Glutamatergic neuron (in vitro differentiated cells): Measurements from ENCODE around the gene TTN. TPM values are rescaled to one million over a fixed set of nuclear protein-coding genes. Genes with fewer than 3 reads are reported as not detected.

Source experiments
- DNase-seq: peaks from one replicate; pipeline ENCODE4 v3.0.0; 2022
- H3K27ac Mint-ChIP-seq: one replicate; pipeline ENCODE4 v1.8.0; 2020; ENCODE audit warnings: mild to moderate bottlenecking, mixed read lengths, inconsistent platforms; ENCODE audit not compliant: unreplicated experiment
- H3K27me3 Mint-ChIP-seq: one replicate; pipeline ENCODE4 v1.8.0; 2020; ENCODE audit warnings: mild to moderate bottlenecking, moderate library complexity, mixed read lengths, inconsistent platforms; ENCODE audit not compliant: unreplicated experiment
- H3K36me3 Mint-ChIP-seq: one replicate; pipeline ENCODE4 v1.8.0; 2020; ENCODE audit warnings: mild to moderate bottlenecking, mixed read lengths, inconsistent platforms; ENCODE audit not compliant: unreplicated experiment
- H3K4me1 Mint-ChIP-seq: one replicate; pipeline ENCODE4 v1.8.0; 2020; ENCODE audit warnings: mild to moderate bottlenecking, low read depth, mixed read lengths, inconsistent platforms; ENCODE audit not compliant: unreplicated experiment
- H3K4me3 Mint-ChIP-seq: one replicate; pipeline ENCODE4 v1.8.0; 2020; ENCODE audit warnings: mild to moderate bottlenecking, mixed read lengths, inconsistent platforms; ENCODE audit not compliant: unreplicated experiment
- H3K9me3 Mint-ChIP-seq: one replicate; pipeline ENCODE4 v1.8.0; 2020; ENCODE audit warnings: mild to moderate bottlenecking, moderate library complexity, mixed read lengths, inconsistent platforms; ENCODE audit not compliant: unreplicated experiment
- CTCF ChIP-seq: fragments of 200-600 bp; sonication (generic); IDR thresholded peaks from one replicate; pipeline ENCODE4 v1.5.0; 2021; ENCODE audit not compliant: partially characterized antibody, unreplicated experiment
- total RNA-seq: library from RNA; stranded (reverse); fragmentation: NEBNext Ultra II Directional; extraction: Animal tissue kit (Norgen Biotek cat#: 25700); gene quantifications from one replicate; pipeline ENCODE4 v1.2.1, GENCODE V29; 2021; ENCODE audit not compliant: unreplicated experiment

Gene TTN
- total RNA-seq, 1 donor from 2014 or later, result 0.34 TPM

DNA sequence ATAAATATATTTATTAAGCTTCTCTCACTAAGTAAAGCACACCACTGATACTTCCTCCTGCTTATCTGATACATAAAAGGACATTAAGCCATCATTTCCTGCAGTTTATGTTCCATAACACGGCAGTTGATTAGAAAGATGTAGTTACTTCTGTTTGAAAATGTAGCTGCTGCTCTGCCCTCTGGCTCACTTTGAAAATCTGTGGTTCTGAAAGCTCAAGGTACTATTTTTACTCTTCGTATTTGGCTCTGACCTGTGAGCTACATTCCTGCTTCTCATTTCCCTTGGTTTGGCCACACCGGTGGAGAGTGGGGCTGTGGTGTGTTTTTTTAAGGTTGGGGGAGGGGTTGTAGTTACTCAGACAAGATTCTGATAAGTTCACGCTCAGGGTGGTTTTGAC is 12.8 kb upstream of the TTN start:
- H3K4me3 Mint-ChIP-seq, result no peak overlapping the region
- H3K27me3 Mint-ChIP-seq, result no peaks in the 10 kb centered on the region
- H3K4me1 Mint-ChIP-seq, result no peaks in the 10 kb centered on the region
- H3K9me3 Mint-ChIP-seq, result peaks cover 2% of the 10 kb centered on the region
- no peak for TF ChIP-seq CTCF
- no peak for DNase-seq
- H3K27ac Mint-ChIP-seq, result no peak overlapping the region
- no peaks in the 10 kb centered on the region for H3K36me3 Mint-ChIP-seq

- Mint-ChIP-seq H3K4me3 (no peak overlapping the region), H3K27ac (no peak overlapping the region), H3K9me3 (peaks cover 2% of the 10 kb centered on the region), H3K27me3 (no peaks in the 10 kb centered on the region), H3K36me3 (no peaks in the 10 kb centered on the region), H3K4me1 (no peaks in the 10 kb centered on the region)
- no peak for DNase-seq
- no peak for TF ChIP-seq CTCF
Measured at GRCh38 chr2:178819147-178819875, 12.1 kb upstream of the TTN start.

GRCh38 chr2:178811901-178812300 is 4.7 kb upstream of the TTN start:
- Mint-ChIP-seq H3K36me3 (no peaks in the 10 kb centered on the region), H3K9me3 (no peaks in the 10 kb centered on the region), H3K27me3 (no peaks in the 10 kb centered on the region), H3K27ac (no peak overlapping the region), H3K4me1 (no peaks in the 10 kb centered on the region), H3K4me3 (no peak overlapping the region)
- TF ChIP-seq CTCF, result no peak
- no peak for DNase-seq

GRCh38 chr2:178811045-178811444 is 3.8 kb upstream of the TTN start:
- no peak overlapping the region for H3K27ac Mint-ChIP-seq
- H3K9me3 Mint-ChIP-seq, result no peaks in the 10 kb centered on the region
- no peaks in the 10 kb centered on the region for H3K4me1 Mint-ChIP-seq
- no peaks in the 10 kb centered on the region for H3K36me3 Mint-ChIP-seq
- no peak overlapping the region for H3K4me3 Mint-ChIP-seq
- no peak for TF ChIP-seq CTCF
- DNase-seq, result no peak
- H3K27me3 Mint-ChIP-seq, result no peaks in the 10 kb centered on the region

DNA sequence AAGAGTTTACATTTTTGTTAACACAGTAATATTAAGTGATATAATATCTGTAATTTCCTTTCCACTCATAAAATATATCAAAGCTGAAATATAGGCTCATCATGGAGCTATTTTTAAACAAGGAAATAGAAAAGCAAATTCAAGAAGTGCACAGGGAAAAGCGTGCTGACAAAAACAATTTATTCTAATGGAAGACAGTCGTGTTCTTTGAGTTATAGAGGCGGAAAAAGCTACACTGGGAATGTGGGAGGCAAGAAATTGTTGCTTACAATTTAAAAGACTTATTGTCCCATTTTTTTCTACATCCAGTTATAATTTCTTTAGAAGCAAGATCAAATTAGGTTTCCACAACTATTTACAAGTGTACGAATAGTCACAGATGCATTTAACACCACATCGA is 3.2 kb upstream of the TTN start:
- no peak overlapping the region for H3K4me3 Mint-ChIP-seq
- H3K27ac Mint-ChIP-seq, result no peak overlapping the region
- no peak for TF ChIP-seq CTCF
- H3K4me1 Mint-ChIP-seq, result no peaks in the 10 kb centered on the region
- no peaks in the 10 kb centered on the region for H3K36me3 Mint-ChIP-seq
- no peaks in the 10 kb centered on the region for H3K9me3 Mint-ChIP-seq
- no peaks in the 10 kb centered on the region for H3K27me3 Mint-ChIP-seq
- no peak for DNase-seq
